NCI-H128 (cell line): ENCODE measurements around the gene DKK3.

ENCODE experiments used
- DNase-seq: peaks from one replicate; lab custom pipeline; 2025; ENCODE audit not compliant: unreplicated experiment; lab: John Stamatoyannopoulos, UW

The DKK3 gene

GRCh38 chr11:11946878-11947277 is 61.5 kb downstream of the DKK3 start:
- no peak for DNase-seq

GRCh38 chr11:11946180-11946579 is 62.2 kb downstream of the DKK3 start:
- no peak for DNase-seq

GRCh38 chr11:11944444-11944843 is 64.0 kb downstream of the DKK3 start:
- no peak for DNase-seq

- no peak for DNase-seq
These were observed 65.8 kb downstream of the DKK3 start for GRCh38 chr11:11942668-11943067.

- DNase-seq = no peak
These were observed 67.9 kb downstream of the DKK3 start for GRCh38 chr11:11940551-11940950.

GRCh38 chr11:11937957-11938356 is 70.5 kb downstream of the DKK3 start:
- no peak for DNase-seq

- DNase-seq = no peak
These were observed 71.0 kb downstream of the DKK3 start for GRCh38 chr11:11937433-11937832.

- no peak for DNase-seq
These were observed 72.9 kb downstream of the DKK3 start for GRCh38 chr11:11935536-11935935.

- no peak for DNase-seq
These were observed 76.9 kb downstream of the DKK3 start for GRCh38 chr11:11931461-11932055.

- DNase-seq = no peak
These were observed 78.5 kb downstream of the DKK3 start for GRCh38 chr11:11929920-11930319.

GRCh38 chr11:11923828-11924227 is 84.6 kb downstream of the DKK3 start:
- DNase-seq = no peak

GRCh38 chr11:11916981-11917399 is 91.4 kb downstream of the DKK3 start:
- no peak for DNase-seq

GRCh38 chr11:11915625-11916024 is 92.8 kb downstream of the DKK3 start:
- DNase-seq = no peak

- DNase-seq = no peak
These were observed 95.0 kb downstream of the DKK3 start for GRCh38 chr11:11913395-11913794.
